COLO668 (cell line): ENCODE data around the gene C17orf67.

Source experiments
- DNase-seq: peaks from one replicate; lab custom pipeline; 2025; ENCODE audit not compliant: unreplicated experiment; lab: John Stamatoyannopoulos, UW

The C17orf67 gene

GRCh38 chr17:56809106-56809819 is 24.5 kb downstream of the C17orf67 start:
- DNase-seq, result no peak

GRCh38 chr17:56808503-56808902 is 25.2 kb downstream of the C17orf67 start:
- no peak for DNase-seq

GRCh38 chr17:56807723-56808122 is 26.0 kb downstream of the C17orf67 start:
- no peak for DNase-seq

GRCh38 chr17:56806949-56807348 is 26.8 kb downstream of the C17orf67 start:
- DNase-seq, result no peak

- DNase-seq, result no peak
Observed at GRCh38 chr17:56804454-56804853, 29.3 kb downstream of the C17orf67 start.

GRCh38 chr17:56803071-56803470 is 30.6 kb downstream of the C17orf67 start:
- DNase-seq, result no peak

GRCh38 chr17:56801459-56802178 is 32.1 kb downstream of the C17orf67 start:
- no peak for DNase-seq

GRCh38 chr17:56798916-56799315 is 34.8 kb downstream of the C17orf67 start:
- DNase-seq, result no peak

GRCh38 chr17:56796536-56796935 is 37.2 kb downstream of the C17orf67 start:
- DNase-seq, result no peak

GRCh38 chr17:56795221-56795865 is 38.4 kb downstream of the C17orf67 start:
- no peak for DNase-seq

- no peak for DNase-seq
Observed at GRCh38 chr17:56793957-56794356, 39.8 kb downstream of the C17orf67 start.

GRCh38 chr17:56793531-56793930 is 40.2 kb downstream of the C17orf67 start:
- DNase-seq, result no peak

GRCh38 chr17:56792267-56792666 is 41.5 kb downstream of the C17orf67 start:
- no peak for DNase-seq

GRCh38 chr17:56786989-56787482 is 46.7 kb downstream of the C17orf67 start:
- DNase-seq, result no peak

GRCh38 chr17:56785997-56786680 is 47.6 kb downstream of the C17orf67 start:
- DNase-seq, result no peak

- DNase-seq, result no peak
Observed at GRCh38 chr17:56785405-56785804, 48.3 kb downstream of the C17orf67 start.

- DNase-seq, result no peak
Observed at GRCh38 chr17:56782338-56782737, 51.4 kb downstream of the C17orf67 start.

GRCh38 chr17:56781906-56782305 is 51.8 kb downstream of the C17orf67 start:
- no peak for DNase-seq

GRCh38 chr17:56779898-56780777 is 53.6 kb downstream of the C17orf67 start:
- peak; percentile 49 for DNase-seq

- no peak for DNase-seq
Observed at GRCh38 chr17:56779322-56779721, 54.4 kb downstream of the C17orf67 start.
